MCF 10A (cell line): ENCODE data around the gene FNDC11. TPM values are rescaled to one million over a fixed set of nuclear protein-coding genes. Genes with fewer than 3 reads are reported as not detected.

ENCODE experiments used
- BruUV-seq: library from RNA; stranded (reverse); fragments of 400-500 nt; replicated peaks from 2 replicates; lab custom pipeline; 2021; lab: Mats Ljungman, UMichigan
- CTCF ChIA-PET: fragments of 300-600 bp; sonication (Branson Sonifier 250); formaldehyde crosslinking; extraction: SDS; loops from one replicate; lab custom pipeline; 2021; ENCODE audit warnings: antibody characterized with exemption, inconsistent platforms; lab: Yijun Ruan, JAX
- POLR2A ChIA-PET: fragments of 300-600, 350-650 bp; sonication (Branson Sonifier 250); formaldehyde crosslinking; extraction: SDS; loops from one replicate; lab custom pipeline; 2020; ENCODE audit warnings: antibody characterized with exemption, inconsistent platforms; lab: Yijun Ruan, JAX
- DNase-seq: peaks from one replicate; pipeline ENCODE4 v3.0.0-alpha.2; 2018; ENCODE audit not compliant: unreplicated experiment
- H3K27ac Mint-ChIP-seq: one replicate; pipeline ENCODE4 v1.8.0; 2022; ENCODE audit warnings: mild to moderate bottlenecking, low read depth, mixed read lengths; ENCODE audit not compliant: unreplicated experiment
- H3K27me3 Mint-ChIP-seq: one replicate; pipeline ENCODE4 v1.8.0; 2022; ENCODE audit warnings: mixed read lengths; ENCODE audit not compliant: insufficient read depth, unreplicated experiment
- H3K36me3 Mint-ChIP-seq: one replicate; pipeline ENCODE4 v1.8.0; 2022; ENCODE audit warnings: mild to moderate bottlenecking, moderate library complexity, mixed read lengths; ENCODE audit not compliant: insufficient read depth, unreplicated experiment
- H3K4me1 Mint-ChIP-seq: one replicate; pipeline ENCODE4 v1.8.0; 2022; ENCODE audit warnings: mixed read lengths; ENCODE audit not compliant: insufficient read depth, unreplicated experiment
- H3K4me3 Mint-ChIP-seq: one replicate; pipeline ENCODE4 v1.8.0; 2022; ENCODE audit warnings: mild to moderate bottlenecking, moderate library complexity, mixed read lengths; ENCODE audit not compliant: unreplicated experiment
- H3K9me3 Mint-ChIP-seq: one replicate; pipeline ENCODE4 v1.8.0; 2022; ENCODE audit warnings: mixed read lengths; ENCODE audit not compliant: unreplicated experiment
- intact Hi-C: fragments of 100-400 bp; cut with micrococcal nuclease; formaldehyde crosslinking; loops from 2 replicates; pipeline ENCODE4 v1.14.1; 2022
- total RNA-seq: library from RNA; stranded (reverse); gene quantifications from 2 replicates; pipeline ENCODE4 v1.2.3, GENCODE V29; 2022
- TF ChIP-seq, protein P1 (sequence below): fragments of 200-600 bp; IDR thresholded peaks from one replicate; pipeline ENCODE4 v1.8.0; 2022; ENCODE audit warnings: antibody characterized with exemption, mild to moderate bottlenecking; ENCODE audit not compliant: unreplicated experiment

FNDC11 gene
- total RNA-seq, 1 experiment from 2014 or later, result 2.4 TPM

DNA sequence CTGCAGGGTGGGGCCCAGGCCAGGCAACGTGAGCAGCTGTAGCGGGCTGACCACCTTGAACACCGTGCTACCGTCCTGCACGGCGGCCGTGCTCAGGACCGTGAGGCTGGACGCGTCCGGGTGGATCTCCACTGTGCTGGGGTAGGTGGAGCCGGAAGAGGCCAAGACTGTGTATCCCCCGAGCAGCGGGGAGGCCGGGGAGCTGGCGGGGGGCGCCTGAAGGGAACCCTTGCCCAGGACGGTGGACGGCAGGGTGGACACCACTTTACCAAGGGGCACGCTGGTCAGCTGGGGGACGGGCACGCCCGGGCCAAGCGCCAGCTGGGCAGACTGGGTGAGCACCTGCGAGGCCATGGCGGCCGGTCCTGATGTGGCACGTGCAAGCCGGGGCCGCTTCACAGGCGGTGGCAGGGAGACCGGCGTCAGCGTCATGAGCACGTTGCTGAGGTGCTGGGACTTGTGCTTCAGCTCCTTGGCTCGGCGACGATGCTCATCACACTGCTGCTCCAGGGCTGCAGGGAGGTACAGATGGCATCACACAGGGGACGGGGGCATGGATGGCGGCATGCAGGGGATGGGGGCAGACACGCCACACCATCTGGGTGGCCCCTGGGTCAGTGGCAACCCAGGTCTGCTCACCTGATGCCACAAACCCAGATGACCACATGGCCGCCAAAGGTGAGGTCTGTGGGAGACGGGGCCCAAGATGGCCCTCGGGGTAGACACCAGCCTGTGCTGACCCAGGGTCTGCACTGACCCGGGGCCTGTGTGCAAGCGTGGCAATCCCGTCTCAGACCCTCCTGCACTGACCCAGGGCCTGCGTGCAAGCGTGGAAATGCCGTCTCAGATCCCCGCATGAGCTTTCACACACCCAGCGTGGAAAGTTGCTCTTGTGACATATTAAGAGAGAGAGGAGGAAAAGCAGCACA is 36.5 kb downstream of the FNDC11 start:
- Mint-ChIP-seq H3K4me1 (no peaks in the 10 kb centered on the region), H3K9me3 (no peaks in the 10 kb centered on the region), H3K4me3 (no peak overlapping the region), H3K27ac (no peak overlapping the region), H3K27me3 (no peaks in the 10 kb centered on the region), H3K36me3 (peaks cover 31% of the 10 kb centered on the region)
- intact Hi-C loops, result no loop called here
- TF ChIP-seq, protein P1, sequence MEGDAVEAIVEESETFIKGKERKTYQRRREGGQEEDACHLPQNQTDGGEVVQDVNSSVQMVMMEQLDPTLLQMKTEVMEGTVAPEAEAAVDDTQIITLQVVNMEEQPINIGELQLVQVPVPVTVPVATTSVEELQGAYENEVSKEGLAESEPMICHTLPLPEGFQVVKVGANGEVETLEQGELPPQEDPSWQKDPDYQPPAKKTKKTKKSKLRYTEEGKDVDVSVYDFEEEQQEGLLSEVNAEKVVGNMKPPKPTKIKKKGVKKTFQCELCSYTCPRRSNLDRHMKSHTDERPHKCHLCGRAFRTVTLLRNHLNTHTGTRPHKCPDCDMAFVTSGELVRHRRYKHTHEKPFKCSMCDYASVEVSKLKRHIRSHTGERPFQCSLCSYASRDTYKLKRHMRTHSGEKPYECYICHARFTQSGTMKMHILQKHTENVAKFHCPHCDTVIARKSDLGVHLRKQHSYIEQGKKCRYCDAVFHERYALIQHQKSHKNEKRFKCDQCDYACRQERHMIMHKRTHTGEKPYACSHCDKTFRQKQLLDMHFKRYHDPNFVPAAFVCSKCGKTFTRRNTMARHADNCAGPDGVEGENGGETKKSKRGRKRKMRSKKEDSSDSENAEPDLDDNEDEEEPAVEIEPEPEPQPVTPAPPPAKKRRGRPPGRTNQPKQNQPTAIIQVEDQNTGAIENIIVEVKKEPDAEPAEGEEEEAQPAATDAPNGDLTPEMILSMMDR, result no peak
- DNase-seq, result no peak
- ChIA-PET CTCF (no interaction called here), POLR2A (no interaction called here)
- no TSS peak for BruUV-seq

DNA sequence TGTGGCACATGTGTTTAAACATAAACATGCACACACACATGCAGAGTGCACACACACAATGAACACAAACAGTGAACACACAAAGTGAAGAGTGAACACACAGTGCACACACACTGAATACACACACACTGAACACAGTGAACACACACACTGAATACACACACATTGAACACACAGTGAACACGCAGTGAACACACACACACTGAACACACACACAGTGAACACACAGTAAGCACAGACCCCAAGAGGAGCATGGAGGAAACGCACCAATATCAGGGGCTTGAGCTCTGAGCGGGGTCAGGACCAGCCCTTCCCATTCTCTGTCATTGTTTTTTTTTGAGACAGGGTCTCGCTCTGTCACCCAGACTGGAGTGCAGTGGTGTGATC is 37.2 kb downstream of the FNDC11 start:
- no peak overlapping the region for H3K27ac Mint-ChIP-seq
- intact Hi-C loops, result no loop called here
- H3K27me3 Mint-ChIP-seq, result no peaks in the 10 kb centered on the region
- peaks cover 31% of the 10 kb centered on the region for H3K36me3 Mint-ChIP-seq
- BruUV-seq, result no TSS peak
- no peak for DNase-seq
- H3K9me3 Mint-ChIP-seq, result no peaks in the 10 kb centered on the region
- TF ChIP-seq, protein P1, result no peak
- H3K4me1 Mint-ChIP-seq, result no peaks in the 10 kb centered on the region
- H3K4me3 Mint-ChIP-seq, result no peak overlapping the region
- ChIA-PET POLR2A (interaction anchor here (1.0 kb wide), 1 partner anchor 13 kb away, joined by 3 read pairs; no protein-coding TSS in a partner anchor), CTCF (interaction anchor here (0.6 kb wide), 1 partner anchor 25 kb away, joined by 3 read pairs; no protein-coding TSS in a partner anchor)

DNA sequence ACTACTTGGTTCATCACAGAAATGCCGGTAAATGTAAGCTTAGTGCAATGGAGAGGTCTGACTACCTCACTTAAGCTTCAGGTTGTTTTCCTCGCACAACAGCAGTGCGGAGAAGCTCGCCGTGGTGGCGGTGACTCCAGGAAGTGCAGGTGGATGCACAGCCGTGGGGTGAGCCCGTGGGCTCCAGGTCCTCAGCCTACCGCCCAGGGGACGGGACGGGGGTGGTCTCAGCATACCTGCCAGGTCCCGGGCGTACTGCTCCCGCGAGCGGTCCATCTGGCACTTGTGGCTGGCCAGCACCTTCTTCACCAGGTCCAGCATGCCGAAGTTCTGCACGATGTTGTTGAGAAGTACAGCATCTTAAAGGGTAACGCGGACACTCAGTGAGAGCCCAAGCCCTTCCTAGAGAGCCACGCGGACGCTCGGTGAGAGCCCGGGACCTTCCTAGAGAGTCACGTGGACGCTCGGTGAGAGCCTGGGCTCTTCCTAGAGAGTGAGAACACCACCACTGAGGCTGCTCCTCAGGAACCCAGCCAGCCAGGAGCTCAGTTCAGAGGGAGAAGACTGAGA is 37.9 kb downstream of the FNDC11 start:
- intact Hi-C loops, result no loop called here
- BruUV-seq, result no TSS peak
- DNase-seq, result no peak
- CTCF ChIA-PET, result interaction anchor here (0.6 kb wide), 1 partner anchor 24 kb away, joined by 3 read pairs; no protein-coding TSS in a partner anchor
- no peaks in the 10 kb centered on the region for H3K27me3 Mint-ChIP-seq
- H3K4me3 Mint-ChIP-seq, result no peak overlapping the region
- TF ChIP-seq, protein P1, result no peak
- POLR2A ChIA-PET, result interaction anchor here (0.6 to 1.0 kb wide), 3 partner anchors 12 to 273 kb away, joined by 3 read pairs; partner anchors contain the start of gene TPD52L2
- peaks cover 31% of the 10 kb centered on the region for H3K36me3 Mint-ChIP-seq
- H3K4me1 Mint-ChIP-seq, result no peaks in the 10 kb centered on the region
- no peak overlapping the region for H3K27ac Mint-ChIP-seq
- no peaks in the 10 kb centered on the region for H3K9me3 Mint-ChIP-seq

DNA sequence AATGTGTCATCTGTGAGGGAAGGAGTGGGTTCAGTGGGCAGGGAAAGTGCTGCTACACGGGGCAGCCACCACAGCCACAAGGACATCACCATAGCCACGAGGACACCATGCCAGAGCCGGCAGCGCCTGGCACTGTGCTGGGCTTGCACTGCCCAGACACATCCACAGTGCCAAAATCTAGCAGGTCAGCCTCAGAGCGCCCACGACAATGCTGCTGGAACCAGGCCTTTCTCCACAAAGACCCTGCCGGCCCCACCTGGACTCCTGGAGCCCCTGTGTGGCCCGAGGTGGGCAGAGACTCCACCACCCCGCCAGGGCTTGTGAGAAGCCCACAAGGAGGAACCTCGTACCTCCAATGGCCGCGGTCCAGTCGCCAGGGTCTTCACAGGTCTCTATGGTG is 38.7 kb downstream of the FNDC11 start:
- DNase-seq, result no peak
- no peaks in the 10 kb centered on the region for H3K4me1 Mint-ChIP-seq
- no peak overlapping the region for H3K27ac Mint-ChIP-seq
- no TSS peak for BruUV-seq
- ChIA-PET CTCF (no interaction called here), POLR2A (interaction anchor here (0.7 kb wide), 1 partner anchor 57 kb away, joined by 3 read pairs; no protein-coding TSS in a partner anchor)
- TF ChIP-seq, protein P1, result no peak
- H3K4me3 Mint-ChIP-seq, result no peak overlapping the region
- intact Hi-C loops, result no loop called here
- no peaks in the 10 kb centered on the region for H3K27me3 Mint-ChIP-seq
- no peaks in the 10 kb centered on the region for H3K9me3 Mint-ChIP-seq
- peaks cover 31% of the 10 kb centered on the region for H3K36me3 Mint-ChIP-seq
